Neuronal stem cell (in vitro differentiated cells): ENCODE results near the gene CNDP2.

Experiments
- DNase-seq: peaks from one replicate; pipeline ENCODE4 v3.0.0-alpha.2; 2013; ENCODE audit warnings: low spot score
- H2AFZ ChIP-seq: one replicate; pipeline ENCODE4 v1.6.1; 2013; ENCODE audit warnings: mild to moderate bottlenecking, low read length, inconsistent platforms
- H2AK5ac ChIP-seq: 2 replicates; pipeline ENCODE4 v1.6.1; 2013; ENCODE audit warnings: low read depth, mild to moderate bottlenecking, inconsistent platforms, low read length, moderate library complexity, mixed read lengths
- H2BK120ac ChIP-seq: 2 replicates; pipeline ENCODE4 v1.6.1; 2013; ENCODE audit warnings: low read depth, mild to moderate bottlenecking, inconsistent platforms, low read length, moderate library complexity, mixed read lengths
- H2BK12ac ChIP-seq: one replicate; pipeline ENCODE4 v1.6.1; 2013; ENCODE audit warnings: low read length, inconsistent platforms
- H2BK15ac ChIP-seq: 2 replicates; pipeline ENCODE4 v1.6.1; 2013; ENCODE audit warnings: mild to moderate bottlenecking, low read length, inconsistent platforms, mixed read lengths
- H2BK5ac ChIP-seq: one replicate; pipeline ENCODE4 v1.6.1; 2013; ENCODE audit warnings: inconsistent platforms, mild to moderate bottlenecking, low read length, moderate library complexity
- H3K14ac ChIP-seq: one replicate; pipeline ENCODE4 v1.6.1; 2013; ENCODE audit warnings: low read length, inconsistent platforms
- H3K18ac ChIP-seq: 2 replicates; pipeline ENCODE4 v1.6.1; 2013; ENCODE audit warnings: low read length, inconsistent platforms
- H3K23ac ChIP-seq: 2 replicates; pipeline ENCODE4 v1.6.1; 2013; ENCODE audit warnings: low read depth, mild to moderate bottlenecking, mixed read lengths, low read length, inconsistent platforms; ENCODE audit not compliant: poor library complexity
- H3K27ac ChIP-seq: replicated peaks from 3 replicates; pipeline ENCODE4 v1.5.1; 2013; ENCODE audit warnings: low read length, inconsistent platforms
- H3K27me3 ChIP-seq, 3 experiments: 2 replicates each; pipeline ENCODE4 v1.6.1; 2013; ENCODE audit warnings: low read length in 3 of 3, mild to moderate bottlenecking in 2 of 3, inconsistent platforms in 1 of 3, low read depth in 1 of 3, mixed read lengths in 1 of 3, moderate library complexity in 1 of 3; ENCODE audit not compliant: control insufficient read depth in 3 of 3, insufficient read depth in 3 of 3
- H3K36me3 ChIP-seq, 2 donors: replicated peaks in 1 of 2; 2 replicates each; pipeline ENCODE4 v1.6.1; 2013; ENCODE audit warnings: low read length in 2 of 2; ENCODE audit not compliant: control insufficient read depth in 2 of 2, insufficient read depth in 2 of 2
- H3K4ac ChIP-seq: 2 replicates; pipeline ENCODE4 v1.6.1; 2013; ENCODE audit warnings: inconsistent platforms, mild to moderate bottlenecking, low read length, moderate library complexity
- H3K4me1 ChIP-seq, 2 donors: 1 replicate in 1 of 2; 2 replicates in 1 of 2; pipeline ENCODE4 v1.6.1; 2013; ENCODE audit warnings: low read length in 2 of 2, low read depth in 1 of 2; ENCODE audit not compliant: control insufficient read depth in 2 of 2, insufficient read depth in 1 of 2
- H3K4me2 ChIP-seq: one replicate; pipeline ENCODE4 v1.6.1; 2013; ENCODE audit warnings: mild to moderate bottlenecking, low read length, inconsistent platforms; ENCODE audit not compliant: insufficient read depth, poor library complexity, severe bottlenecking
- H3K4me3 ChIP-seq, 2 donors: 2 replicates each; pipeline ENCODE4 v1.5.1; 2013; ENCODE audit warnings: low read length in 2 of 2, mild to moderate bottlenecking in 2 of 2, inconsistent platforms in 1 of 2, moderate library complexity in 1 of 2
- H3K79me1 ChIP-seq: one replicate; pipeline ENCODE4 v1.6.1; 2013; ENCODE audit warnings: low read depth, mild to moderate bottlenecking, inconsistent platforms, low read length, moderate library complexity
- H3K9ac ChIP-seq: one replicate; pipeline ENCODE4 v1.6.1; 2013; ENCODE audit warnings: mild to moderate bottlenecking, low read depth, low read length, inconsistent platforms; ENCODE audit not compliant: poor library complexity
- H3K9me3 ChIP-seq, 2 donors: replicated peaks in 1 of 2; 2 replicates each; pipeline versions ENCODE3 to v1.6.1; 2013; ENCODE audit warnings: low read length in 2 of 2, mild to moderate bottlenecking in 2 of 2, inconsistent platforms in 1 of 2, low read depth in 1 of 2, mixed read lengths in 1 of 2, moderate library complexity in 1 of 2; ENCODE audit not compliant: control insufficient read depth in 2 of 2, insufficient read depth in 1 of 2
- H4K8ac ChIP-seq: one replicate; pipeline ENCODE4 v1.6.1; 2013; ENCODE audit warnings: low read depth, mild to moderate bottlenecking, inconsistent platforms, low read length, moderate library complexity
- H4K91ac ChIP-seq: one replicate; pipeline ENCODE4 v1.6.1; 2013; ENCODE audit warnings: low read length, low read depth, mild to moderate bottlenecking, inconsistent platforms; ENCODE audit not compliant: poor library complexity
- WGBS, 2 donors: extraction: QIAGEN DNeasy Blood & Tissue Kit; methylation state at CpG; one replicate each; pipeline ENCODE4 v1.1.7; 2013; ENCODE audit warnings: missing lambda C conversion rate in 2 of 2, mixed read lengths in 1 of 2; ENCODE audit not compliant: insufficient read length in 2 of 2, insufficient replicate concordance in 1 of 2; ENCODE audit errors: extremely low coverage in 2 of 2; 5-methylcytosine and 5-hydroxymethylcytosine counted together

Gene CNDP2

GRCh38 chr18:74450626-74451025 is 45.5 kb upstream of the CNDP2 start:
- H3K27me3 ChIP-seq: peaks cover 0 to 63% (median 0%) of the 10 kb centered on the region in 3 experiments
- peak overlapping the region; percentile 2 for H2BK15ac ChIP-seq
- peaks cover 3 to 39% of the 10 kb centered on the region in 2 donors for H3K4me1 ChIP-seq
- H3K18ac ChIP-seq: peak overlapping the region; percentile 20
- H3K23ac ChIP-seq: no peak overlapping the region
- H3K36me3 ChIP-seq: peaks cover 0 to 2% of the 10 kb centered on the region in 2 donors
- H2BK120ac ChIP-seq: peak overlapping the region; percentile 4
- no peak overlapping the region for H2BK5ac ChIP-seq
- no peak overlapping the region for H2BK12ac ChIP-seq
- peak overlapping the region; percentile 90 for H3K4ac ChIP-seq
- H3K4me3 ChIP-seq: no peak overlapping the region
- H2AK5ac ChIP-seq: peak overlapping the region; percentile 68
- no peaks in the 10 kb centered on the region for H3K79me1 ChIP-seq
- no peak overlapping the region for H3K27ac ChIP-seq
- no peak overlapping the region for H4K91ac ChIP-seq
- DNase-seq: no peak
- peak overlapping the region; percentile 59 for H3K14ac ChIP-seq
- H3K9me3 ChIP-seq: peaks cover 0 to 3% of the 10 kb centered on the region in 2 donors
- H4K8ac ChIP-seq: no peak overlapping the region
- no peak overlapping the region for H2AFZ ChIP-seq
- no CpG with 5 or more reads among the region's 7 CpGs for WGBS, 2 donors
- H3K9ac ChIP-seq: peak overlapping the region; percentile 24
- H3K4me2 ChIP-seq: no peak overlapping the region

GRCh38 chr18:74451148-74451547 is 45.0 kb upstream of the CNDP2 start:
- Histone ChIP-seq H3K9ac (no peak overlapping the region), H2BK5ac (no peak overlapping the region), H3K4me3 (no peak overlapping the region), H3K18ac (peak overlapping the region; percentile 20), H3K23ac (no peak overlapping the region), H3K27ac (no peak overlapping the region), H2AFZ (no peak overlapping the region), H3K79me1 (no peaks in the 10 kb centered on the region), H2BK12ac (peak overlapping the region; percentile 36), H4K91ac (no peak overlapping the region), H2AK5ac (peak overlapping the region; percentile 68), H4K8ac (no peak overlapping the region), H3K4ac (no peak overlapping the region), H2BK120ac (no peak overlapping the region), H3K36me3 (no peaks in the 10 kb centered on the region), H3K9me3 (peaks cover 0 to 3% of the 10 kb centered on the region in 2 donors), H3K27me3 (peaks cover 0 to 66% (median 0%) of the 10 kb centered on the region in 3 experiments), H3K4me2 (no peak overlapping the region), H3K14ac (no peak overlapping the region), H2BK15ac (peak overlapping the region; percentile 2), H3K4me1 (peaks cover 3 to 39% of the 10 kb centered on the region in 2 donors)
- no CpG with 5 or more reads among the region's 11 CpGs for WGBS, 2 donors
- no peak for DNase-seq

GRCh38 chr18:74453016-74453566 is 43.1 kb upstream of the CNDP2 start:
- Histone ChIP-seq H3K9ac (no peak overlapping the region), H3K4me3 (no peak overlapping the region), H3K4me2 (no peak overlapping the region), H3K14ac (no peak overlapping the region), H2AFZ (no peak overlapping the region), H4K91ac (no peak overlapping the region), H3K4me1 (peaks cover 5 to 43% of the 10 kb centered on the region in 2 donors), H2AK5ac (no peak overlapping the region), H3K27me3 (peaks cover 0 to 83% (median 2%) of the 10 kb centered on the region in 3 experiments), H2BK12ac (no peak overlapping the region), H3K27ac (peak overlapping the region; percentile 92), H2BK120ac (no peak overlapping the region), H2BK15ac (no peak overlapping the region), H2BK5ac (no peak overlapping the region), H3K4ac (no peak overlapping the region), H3K23ac (no peak overlapping the region), H3K9me3 (peaks cover 0 to 3% of the 10 kb centered on the region in 2 donors), H3K79me1 (no peaks in the 10 kb centered on the region), H4K8ac (no peak overlapping the region), H3K36me3 (no peaks in the 10 kb centered on the region), H3K18ac (no peak overlapping the region)
- peak; percentile 90 for DNase-seq
- WGBS, 2 donors: no CpG with 5 or more reads among the region's 7 CpGs

- DNase-seq: no peak
- no peak overlapping the region for H3K4me2 ChIP-seq
- H3K27me3 ChIP-seq: peaks cover 0 to 87% (median 2%) of the 10 kb centered on the region in 3 experiments
- H3K14ac ChIP-seq: no peak overlapping the region
- H2BK5ac ChIP-seq: peak overlapping the region; percentile 39
- H3K4me3 ChIP-seq: no peak overlapping the region
- no CpG with 5 or more reads among the region's 6 CpGs for WGBS, 2 donors
- H3K4ac ChIP-seq: no peak overlapping the region
- peak overlapping the region; percentile 58 for H3K18ac ChIP-seq
- H2AK5ac ChIP-seq: no peak overlapping the region
- no peak overlapping the region for H2BK120ac ChIP-seq
- no peaks in the 10 kb centered on the region for H3K9me3 ChIP-seq
- H3K27ac ChIP-seq: peak overlapping the region; percentile 92
- no peak overlapping the region for H2BK15ac ChIP-seq
- H2AFZ ChIP-seq: no peak overlapping the region
- no peak overlapping the region for H3K9ac ChIP-seq
- H3K36me3 ChIP-seq: no peaks in the 10 kb centered on the region
- no peak overlapping the region for H2BK12ac ChIP-seq
- H3K23ac ChIP-seq: no peak overlapping the region
- H3K79me1 ChIP-seq: no peaks in the 10 kb centered on the region
- peaks cover 5 to 47% of the 10 kb centered on the region in 2 donors for H3K4me1 ChIP-seq
- no peak overlapping the region for H4K8ac ChIP-seq
- no peak overlapping the region for H4K91ac ChIP-seq
Observed at GRCh38 chr18:74453642-74454198, 42.4 kb upstream of the CNDP2 start.
